MM.1S (cell line): ENCODE results near the gene SIRPB2.
"Not testable (repeated sequence)": the region's sequence is repeated elsewhere in the genome, so short reads cannot be mapped to it uniquely, and the experiment has no call there.

ENCODE experiments used
- DNase-seq: peaks from one replicate; pipeline ENCODE4 v3.0.0-alpha.2; 2015
- H2AFZ ChIP-seq: fragments of 300-600 bp; sonication (generic); 2 replicates; pipeline ENCODE4 v1.6.0; 2016; ENCODE audit warnings: antibody characterized with exemption, low read length
- H3F3A ChIP-seq: fragments of 300-600 bp; sonication (generic); 2 replicates; pipeline ENCODE4 v1.6.1; 2016; ENCODE audit warnings: mild to moderate bottlenecking, antibody characterized with exemption, low read length, moderate library complexity, mixed read lengths; ENCODE audit not compliant: insufficient read depth
- H3K27ac ChIP-seq: fragments of 300-600 bp; sonication (generic); 2 replicates; pipeline ENCODE4 v1.5.1; 2016; ENCODE audit warnings: mild to moderate bottlenecking, low read length
- H3K27me3 ChIP-seq: fragments of 300-600 bp; sonication (generic); replicated peaks from 2 replicates; pipeline ENCODE4 v1.6.0; 2016; ENCODE audit warnings: low read length; ENCODE audit not compliant: insufficient read depth
- H3K36me3 ChIP-seq: fragments of 300-600 bp; sonication (generic); replicated peaks from 2 replicates; pipeline ENCODE4 v1.6.1; 2016; ENCODE audit warnings: mild to moderate bottlenecking, low read length, mixed read lengths; ENCODE audit not compliant: insufficient read depth
- H3K4me1 ChIP-seq: fragments of 300-600 bp; sonication (generic); 2 replicates; pipeline ENCODE4 v1.6.1; 2016; ENCODE audit warnings: low read length, mixed read lengths
- H3K4me2 ChIP-seq: fragments of 300-600 bp; sonication (generic); 2 replicates; pipeline ENCODE4 v1.6.0; 2016; ENCODE audit warnings: low read depth, low read length
- H3K4me3 ChIP-seq: fragments of 300-600 bp; sonication (generic); 2 replicates; pipeline ENCODE4 v1.5.1; 2016; ENCODE audit warnings: low read length, mixed read lengths
- H3K79me2 ChIP-seq: fragments of 300-600 bp; sonication (generic); 2 replicates; pipeline ENCODE4 v1.6.1; 2016; ENCODE audit warnings: mixed run types, low read length, mixed read lengths
- H3K9ac ChIP-seq: fragments of 300-600 bp; sonication (generic); 2 replicates; pipeline ENCODE4 v1.6.1; 2016; ENCODE audit warnings: low read length, mixed read lengths
- H3K9me2 ChIP-seq: fragments of 300-600 bp; sonication (generic); replicated peaks from 2 replicates; pipeline ENCODE4 v1.6.1; 2016; ENCODE audit warnings: mild to moderate bottlenecking, low read length, mixed read lengths; ENCODE audit not compliant: insufficient read depth
- H3K9me3 ChIP-seq: fragments of 300-600 bp; sonication (generic); replicated peaks from 2 replicates; pipeline ENCODE4 v1.6.1; 2016; ENCODE audit warnings: mild to moderate bottlenecking, low read length, mixed read lengths; ENCODE audit not compliant: insufficient read depth
- H4K20me1 ChIP-seq: fragments of 300-600 bp; sonication (generic); 2 replicates; pipeline ENCODE4 v1.6.1; 2016; ENCODE audit warnings: mild to moderate bottlenecking, low read length, moderate library complexity, mixed read lengths; ENCODE audit not compliant: insufficient read depth
- CTCF ChIP-seq: fragments of 300-600 bp; sonication (generic); IDR thresholded peaks from 2 replicates; pipeline ENCODE4 v1.5.1; 2016; ENCODE audit warnings: antibody characterized with exemption, low read length, mixed read lengths
- EZH2 ChIP-seq: fragments of 300-600 bp; sonication (generic); optimal IDR thresholded peaks from 2 replicates; pipeline ENCODE3; 2017; ENCODE audit warnings: low read depth, mild to moderate bottlenecking, antibody characterized with exemption, low read length, mixed read lengths
- EZH2phosphoT487 ChIP-seq: fragments of 300-600 bp; sonication (generic); IDR thresholded peaks from 2 replicates; pipeline ENCODE4 v1.6.1; 2018; ENCODE audit warnings: antibody characterized with exemption, low read length

SIRPB2 gene

DNA sequence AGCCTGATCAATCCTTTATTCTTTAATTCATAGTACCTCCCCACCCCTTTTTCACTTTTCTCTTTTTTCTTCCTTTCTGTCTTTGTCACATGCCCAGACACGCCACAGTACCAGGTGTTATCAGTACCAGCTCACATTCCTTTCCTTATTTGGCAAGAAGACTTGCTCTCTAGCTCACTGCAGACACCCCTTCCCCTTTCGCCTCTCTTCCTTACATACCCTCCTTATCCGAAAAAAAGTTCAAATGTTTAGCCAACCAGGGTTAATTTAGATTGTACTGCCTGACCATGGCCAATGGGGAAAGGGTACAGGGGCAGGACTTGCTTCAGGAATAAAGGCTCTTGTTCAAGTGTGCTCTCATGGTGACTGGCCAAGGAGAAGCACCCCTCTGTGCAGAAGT lies 9.3 kb upstream of the SIRPB2 start:
- TF ChIP-seq CTCF (no peak), EZH2phosphoT487 (no peak), EZH2 (no peak)
- peak overlapping the region; percentile 74 for H3K27ac ChIP-seq

DNA sequence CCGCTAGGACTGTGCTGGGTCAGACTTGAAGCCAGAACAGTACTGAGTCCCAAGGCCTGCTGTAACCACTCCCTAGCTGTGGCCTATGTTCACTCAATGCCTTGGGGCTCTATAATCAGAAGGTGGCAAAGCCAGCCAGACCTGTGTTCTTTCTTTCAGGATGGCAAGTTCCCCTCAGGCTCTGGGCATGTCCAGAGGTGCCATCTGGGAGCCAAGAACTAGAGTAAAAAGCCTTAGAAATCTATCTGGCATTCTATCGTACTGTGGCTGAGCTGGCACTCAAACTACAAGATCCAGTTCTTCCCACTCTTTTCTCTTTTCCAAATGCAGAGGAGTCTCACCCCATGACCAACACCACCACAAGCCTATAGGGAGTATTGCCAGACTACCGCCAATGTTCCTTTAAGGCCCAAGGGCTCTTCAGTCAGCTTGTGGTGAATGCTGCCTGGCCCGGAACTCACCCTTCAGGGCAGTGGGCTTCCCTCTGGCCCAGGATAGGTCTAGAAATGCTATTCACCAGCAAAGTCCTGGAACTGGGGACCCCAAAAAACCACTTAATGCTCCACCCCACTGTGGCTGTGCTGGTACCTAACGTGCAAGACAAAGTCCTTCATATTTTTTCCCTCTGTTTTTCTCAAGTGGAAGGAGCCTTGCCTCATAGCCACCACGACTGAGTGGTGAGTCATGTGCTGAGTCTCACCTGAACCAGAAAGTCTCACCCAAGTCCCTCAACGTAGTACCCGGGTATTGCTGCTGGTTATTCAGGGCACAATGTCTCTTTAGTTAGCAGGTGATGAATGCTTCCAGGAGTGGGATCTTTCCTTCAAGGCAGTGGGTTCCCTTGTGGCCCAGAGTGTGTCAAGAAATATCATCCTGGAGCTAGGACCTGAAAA lies 8.6 kb upstream of the SIRPB2 start:
- H3K9ac ChIP-seq, result no peak overlapping the region
- H3K27ac ChIP-seq, result peak overlapping the region; percentile 74

More for the DNA sequence above, 9.3 kb upstream of the SIRPB2 start:
- Histone ChIP-seq H3K9ac (no peak overlapping the region), H3K4me1 (peaks cover 40% of the 10 kb centered on the region), H3K27me3 (no peaks in the 10 kb centered on the region), H4K20me1 (no peaks in the 10 kb centered on the region), H3F3A (peaks cover 17% of the 10 kb centered on the region), H3K9me2 (no peaks in the 10 kb centered on the region), H3K4me2 (peak overlapping the region; percentile 38), H3K9me3 (no peaks in the 10 kb centered on the region), H3K36me3 (no peaks in the 10 kb centered on the region), H3K79me2 (no peaks in the 10 kb centered on the region), H2AFZ (peak overlapping the region; percentile 46; the same call in 1 of the 2 replicates), H3K4me3 (no peak overlapping the region; the same call in 1 of the 2 replicates)
- peak; percentile 62 for DNase-seq

DNA sequence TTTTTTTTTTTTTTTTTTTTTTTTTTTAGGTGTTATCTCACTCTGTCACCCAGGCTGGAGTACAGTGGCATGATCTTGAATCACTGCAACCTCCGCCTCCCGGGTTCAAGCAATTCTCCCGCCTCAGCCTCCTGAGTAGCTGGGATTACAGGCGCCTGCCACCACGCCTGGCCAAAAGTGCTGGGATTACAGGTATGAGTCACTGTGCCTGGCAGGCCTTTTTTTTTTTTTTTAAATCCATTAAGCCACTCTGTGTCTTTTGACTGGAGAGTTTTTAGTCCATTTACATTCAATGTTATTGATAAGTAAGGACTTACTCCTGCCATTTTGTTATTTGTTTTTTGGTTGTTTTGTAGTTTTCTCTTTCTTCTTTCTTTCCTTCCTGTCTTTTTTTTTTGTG lies 6.2 kb upstream of the SIRPB2 start:
- not testable (repeated sequence) for H2AFZ ChIP-seq, H3K4me3 ChIP-seq, H3K9ac ChIP-seq, DNase-seq, H3K79me2 ChIP-seq, H3K36me3 ChIP-seq, H3K9me2 ChIP-seq, H3K27me3 ChIP-seq, H4K20me1 ChIP-seq, H3K27ac ChIP-seq, H3K4me2 ChIP-seq, H3K9me3 ChIP-seq
- Histone ChIP-seq H3K4me1 (peaks cover 44% of the 10 kb centered on the region), H3F3A (peaks cover 17% of the 10 kb centered on the region)

More for the DNA sequence above, 8.6 kb upstream of the SIRPB2 start:
- Histone ChIP-seq H3K9me3 (no peaks in the 10 kb centered on the region), H4K20me1 (no peaks in the 10 kb centered on the region), H3K4me2 (peak overlapping the region; percentile 38), H3K27me3 (no peaks in the 10 kb centered on the region), H3K4me1 (peaks cover 41% of the 10 kb centered on the region), H2AFZ (peak overlapping the region; percentile 46), H3K36me3 (no peaks in the 10 kb centered on the region), H3K4me3 (no peak overlapping the region; the same call in 1 of the 2 replicates), H3F3A (peaks cover 17% of the 10 kb centered on the region), H3K9me2 (no peaks in the 10 kb centered on the region), H3K79me2 (no peaks in the 10 kb centered on the region)
- TF ChIP-seq CTCF (no peak), EZH2phosphoT487 (no peak), EZH2 (no peak)
- peak; percentile 33 for DNase-seq

GRCh38 chr20:1496930-1497329 lies 5.7 kb upstream of the SIRPB2 start:
- Histone ChIP-seq H3K79me2 (no peaks in the 10 kb centered on the region), H3K27ac (no peak overlapping the region), H3F3A (peaks cover 17% of the 10 kb centered on the region), H3K4me1 (peaks cover 43% of the 10 kb centered on the region), H2AFZ (no peak overlapping the region), H3K9me3 (no peaks in the 10 kb centered on the region), H3K9ac (no peak overlapping the region), H3K9me2 (no peaks in the 10 kb centered on the region), H3K36me3 (no peaks in the 10 kb centered on the region), H3K4me2 (no peak overlapping the region), H3K4me3 (no peak overlapping the region), H4K20me1 (no peaks in the 10 kb centered on the region), H3K27me3 (no peaks in the 10 kb centered on the region)
- no peak for TF ChIP-seq EZH2phosphoT487
- no peak for TF ChIP-seq EZH2
- no peak for TF ChIP-seq CTCF
- no peak for DNase-seq
